GM06990 (cell line): Measurements from ENCODE around the gene CCM2.

ENCODE experiments used
- DNase-seq: peaks from one replicate; pipeline ENCODE4 v3.0.0-alpha.2; 2011; ENCODE audit not compliant: insufficient read length; ENCODE audit errors: extremely low read depth
- H3K27me3 ChIP-seq: replicated peaks from 2 replicates; pipeline ENCODE4 v1.6.0; 2011; ENCODE audit warnings: low read length; ENCODE audit not compliant: control insufficient read depth, insufficient read depth
- H3K36me3 ChIP-seq: 2 replicates; pipeline ENCODE4 v1.5.1; 2011; ENCODE audit warnings: low read length; ENCODE audit not compliant: control insufficient read depth, insufficient read depth
- H3K4me3 ChIP-seq: replicated peaks from 2 replicates; pipeline ENCODE4 v1.5.1; 2011; ENCODE audit warnings: low read depth, mild to moderate bottlenecking, control low read depth, low read length
- TF ChIP-seq, protein P1 (sequence below): IDR thresholded peaks from 2 replicates; pipeline ENCODE4 v1.5.1; 2011; ENCODE audit warnings: low read length, control low read depth, mild to moderate bottlenecking, inconsistent platforms; ENCODE audit not compliant: insufficient read depth, poor library complexity, severe bottlenecking

Gene CCM2

DNA sequence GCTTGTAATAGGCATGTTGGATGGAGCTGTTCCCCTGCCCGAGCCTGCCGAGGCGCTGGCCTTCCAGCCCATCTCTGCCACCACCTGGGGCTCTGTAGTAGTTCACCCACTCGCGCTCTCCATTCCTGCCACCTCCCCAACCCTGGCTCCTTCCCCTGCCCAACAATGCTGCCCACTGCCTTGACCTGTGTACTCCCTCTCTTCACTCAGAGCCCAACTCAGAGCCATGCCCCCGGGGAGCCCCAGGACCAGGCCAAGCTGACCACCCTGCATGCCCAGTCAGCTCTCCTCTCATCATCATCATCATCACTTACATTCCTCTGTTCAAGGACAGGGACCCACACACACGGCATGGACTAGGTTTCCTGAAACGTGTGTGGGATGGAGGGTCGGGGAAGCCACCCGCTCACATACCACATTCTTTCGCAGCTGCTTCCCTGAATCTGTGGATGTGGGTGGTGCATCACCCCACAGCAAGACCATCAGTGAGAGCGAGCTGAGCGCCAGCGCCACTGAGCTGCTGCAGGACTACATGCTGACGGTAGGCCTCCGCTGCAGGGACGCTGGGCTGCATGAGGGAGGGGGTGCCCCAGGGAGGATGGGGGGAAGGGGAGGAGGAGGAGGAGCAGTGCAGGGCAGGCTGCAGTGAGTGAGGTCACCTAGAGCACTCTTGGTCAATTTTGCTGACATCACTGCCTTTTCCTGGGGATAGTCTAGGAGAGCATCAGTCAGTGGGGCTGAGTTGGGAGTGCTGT is 73.2 kb downstream of the CCM2 start:
- TF ChIP-seq, protein P1, sequence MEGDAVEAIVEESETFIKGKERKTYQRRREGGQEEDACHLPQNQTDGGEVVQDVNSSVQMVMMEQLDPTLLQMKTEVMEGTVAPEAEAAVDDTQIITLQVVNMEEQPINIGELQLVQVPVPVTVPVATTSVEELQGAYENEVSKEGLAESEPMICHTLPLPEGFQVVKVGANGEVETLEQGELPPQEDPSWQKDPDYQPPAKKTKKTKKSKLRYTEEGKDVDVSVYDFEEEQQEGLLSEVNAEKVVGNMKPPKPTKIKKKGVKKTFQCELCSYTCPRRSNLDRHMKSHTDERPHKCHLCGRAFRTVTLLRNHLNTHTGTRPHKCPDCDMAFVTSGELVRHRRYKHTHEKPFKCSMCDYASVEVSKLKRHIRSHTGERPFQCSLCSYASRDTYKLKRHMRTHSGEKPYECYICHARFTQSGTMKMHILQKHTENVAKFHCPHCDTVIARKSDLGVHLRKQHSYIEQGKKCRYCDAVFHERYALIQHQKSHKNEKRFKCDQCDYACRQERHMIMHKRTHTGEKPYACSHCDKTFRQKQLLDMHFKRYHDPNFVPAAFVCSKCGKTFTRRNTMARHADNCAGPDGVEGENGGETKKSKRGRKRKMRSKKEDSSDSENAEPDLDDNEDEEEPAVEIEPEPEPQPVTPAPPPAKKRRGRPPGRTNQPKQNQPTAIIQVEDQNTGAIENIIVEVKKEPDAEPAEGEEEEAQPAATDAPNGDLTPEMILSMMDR: no peak
- Histone ChIP-seq H3K27me3 (no peaks in the 10 kb centered on the region), H3K4me3 (no peak overlapping the region), H3K36me3 (peaks cover 60% of the 10 kb centered on the region)
- no peak for DNase-seq

DNA sequence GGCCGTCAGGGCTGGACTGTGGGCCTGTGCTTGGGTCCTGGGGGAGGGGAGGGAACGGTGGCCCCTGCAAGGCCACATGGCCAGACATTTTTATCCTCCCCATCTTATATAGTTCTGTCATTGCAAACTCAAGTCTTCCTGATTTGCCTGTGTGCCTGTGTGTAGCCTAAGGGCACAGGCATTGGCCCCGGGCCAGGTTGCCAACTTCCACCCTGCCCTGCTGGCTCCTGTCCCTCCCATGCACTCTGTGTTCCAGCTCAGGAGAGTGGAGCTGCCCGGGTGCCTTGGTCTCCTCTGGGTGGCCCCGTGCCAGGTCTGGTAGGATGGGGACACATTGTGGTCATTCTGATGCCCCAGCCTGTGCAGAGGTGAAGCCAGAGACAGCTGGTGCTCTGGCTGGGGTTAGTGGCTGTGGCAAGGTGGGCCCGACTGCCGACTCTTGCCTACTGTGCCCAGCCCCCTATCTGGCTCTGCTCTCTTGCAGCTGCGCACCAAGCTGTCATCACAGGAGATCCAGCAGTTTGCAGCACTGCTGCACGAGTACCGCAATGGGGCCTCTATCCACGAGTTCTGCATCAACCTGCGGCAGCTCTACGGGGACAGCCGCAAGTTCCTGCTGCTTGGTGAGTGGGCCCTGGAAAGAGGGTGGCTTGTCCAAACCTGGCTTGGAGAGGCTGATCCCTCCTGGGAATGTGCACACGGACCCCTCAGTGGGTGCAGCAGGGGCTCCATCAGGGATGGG is 74.0 kb downstream of the CCM2 start:
- no peak for DNase-seq
- Histone ChIP-seq H3K36me3 (peaks cover 53% of the 10 kb centered on the region), H3K27me3 (no peaks in the 10 kb centered on the region), H3K4me3 (no peak overlapping the region)
- TF ChIP-seq, protein P1: no peak

DNA sequence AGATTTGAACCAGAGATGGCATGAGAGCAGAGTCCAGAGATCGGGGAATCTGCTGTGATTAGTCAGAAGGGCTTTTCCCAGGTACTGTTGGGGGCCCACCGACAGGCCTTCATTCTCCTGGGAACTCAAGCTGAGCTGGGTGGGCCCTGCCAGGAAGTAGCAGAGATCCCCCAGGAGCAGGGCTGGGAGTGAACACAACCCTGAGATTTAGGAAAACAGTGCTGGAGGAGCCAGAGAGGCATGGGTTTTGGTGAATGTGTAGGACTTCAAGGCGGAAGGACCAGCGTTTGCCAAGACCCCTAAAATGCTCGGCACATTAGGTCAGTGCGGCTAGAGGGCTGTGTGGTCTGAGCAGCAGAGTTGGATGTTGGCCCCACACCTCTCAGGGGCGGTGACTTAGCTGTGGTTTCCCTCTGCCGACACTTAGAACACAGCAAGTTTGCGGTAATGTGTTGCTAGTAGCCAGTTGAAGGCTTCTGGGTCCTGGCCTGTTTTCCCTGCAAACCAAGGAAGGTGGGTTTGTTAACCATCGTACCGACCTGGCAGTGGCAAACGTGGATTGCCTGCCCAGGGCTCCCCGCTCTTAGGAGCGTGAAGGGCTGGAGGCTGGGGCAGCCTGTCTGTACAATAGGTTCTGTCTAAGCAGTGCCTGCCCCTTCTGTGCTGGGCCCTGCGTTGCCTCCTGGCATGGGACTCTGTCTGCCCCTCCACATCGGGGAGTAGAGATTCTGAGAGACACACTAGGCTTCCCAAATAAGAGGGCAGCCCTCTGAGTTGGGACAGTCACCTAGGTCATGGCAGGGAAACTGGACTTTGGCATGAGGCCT is 74.7 kb downstream of the CCM2 start:
- H3K36me3 ChIP-seq: peaks cover 49% of the 10 kb centered on the region
- DNase-seq: no peak
- H3K4me3 ChIP-seq: no peak overlapping the region
- no peaks in the 10 kb centered on the region for H3K27me3 ChIP-seq
- TF ChIP-seq, protein P1: no peak

DNA sequence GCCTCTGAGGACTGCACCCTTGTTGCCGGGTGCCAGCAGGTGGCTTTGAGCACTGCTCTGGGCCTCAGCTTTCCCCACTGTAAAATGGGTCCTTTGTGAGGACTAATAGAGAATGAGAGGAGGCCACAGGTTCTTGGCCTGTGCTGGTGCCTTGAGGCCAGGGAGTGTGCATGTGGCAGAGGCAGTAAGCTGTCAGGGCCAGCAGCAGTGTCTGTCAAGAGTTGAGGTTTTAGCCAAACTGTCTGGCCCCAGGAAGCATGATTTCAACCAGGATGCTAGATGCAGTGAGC is 75.3 kb downstream of the CCM2 start:
- Histone ChIP-seq H3K4me3 (no peak overlapping the region), H3K27me3 (no peaks in the 10 kb centered on the region), H3K36me3 (peaks cover 44% of the 10 kb centered on the region)
- no peak for DNase-seq
- TF ChIP-seq, protein P1: no peak

DNA sequence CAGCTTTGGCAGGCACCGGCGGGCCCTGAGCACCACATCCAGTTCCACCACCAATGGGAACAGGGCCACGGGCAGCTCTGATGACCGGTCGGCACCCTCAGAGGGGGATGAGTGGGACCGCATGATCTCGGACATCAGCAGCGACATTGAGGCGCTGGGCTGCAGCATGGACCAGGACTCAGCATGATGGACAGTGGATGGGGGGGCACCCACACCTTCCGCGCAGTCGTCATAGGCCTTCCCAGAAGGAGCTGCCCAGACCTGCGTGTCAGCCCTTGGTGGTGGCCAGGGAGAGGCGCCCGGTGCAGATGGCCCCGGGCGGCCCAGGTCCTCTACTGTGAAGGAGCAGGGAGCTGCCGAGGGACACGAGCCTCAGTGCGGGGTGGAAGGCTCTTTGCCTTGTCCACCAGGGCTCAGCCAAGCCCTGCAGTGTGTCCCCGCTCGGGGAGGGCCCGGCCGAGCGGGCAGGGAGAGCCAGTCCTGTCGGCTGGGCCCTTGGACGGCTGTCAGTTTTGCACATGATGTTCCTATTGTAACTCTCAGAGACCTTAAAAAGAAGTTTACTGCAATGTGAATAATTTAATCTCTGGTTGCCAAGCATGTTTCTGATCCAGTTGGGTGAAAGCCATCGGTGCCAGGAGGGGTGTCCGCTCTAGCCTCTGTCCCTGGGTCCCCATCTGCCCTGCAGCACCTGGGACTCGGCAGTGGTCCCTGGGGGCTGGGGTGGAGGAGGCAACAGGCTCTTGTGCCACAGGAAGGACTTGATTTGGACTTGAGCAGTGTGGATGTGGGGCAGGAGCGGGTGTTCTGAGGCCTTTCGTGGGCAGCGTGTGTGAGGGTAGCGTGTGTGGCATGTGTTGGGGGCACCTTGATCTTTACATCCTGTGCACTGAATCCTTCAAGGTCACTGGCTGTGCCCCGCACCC is 76.1 kb downstream of the CCM2 start:
- Histone ChIP-seq H3K27me3 (no peaks in the 10 kb centered on the region), H3K36me3 (peaks cover 44% of the 10 kb centered on the region), H3K4me3 (no peak overlapping the region)
- TF ChIP-seq, protein P1: no peak
- no peak for DNase-seq
